SK-N-SH treated with all-trans-retinoic acid at 6 μM for 48 hours (cell line): Measurements from ENCODE around the gene STYK1.

Experiments
- ATAC-seq: fragments of 200-7000 bp; cut with Tn5 transposase; 3 replicates; pipeline ENCODE4 v1.9.1; 2020; ENCODE audit warnings: mild to moderate bottlenecking, moderate library complexity
- ARNTL ChIP-seq: fragments of 450-650 bp; formaldehyde crosslinking; IDR thresholded peaks from 2 replicates; pipeline ENCODE4 v1.5.0; 2020; ENCODE audit warnings: low read depth, mild to moderate bottlenecking, moderate library complexity, borderline replicate concordance
- BACH2 ChIP-seq: fragments of 250-450 bp; sonication (Bioruptor Pico); IDR thresholded peaks from 2 replicates; pipeline ENCODE4 v1.9.0; 2021; ENCODE audit warnings: mild to moderate bottlenecking, borderline replicate concordance
- CSRNP3 ChIP-seq: fragments of 250-450 bp; sonication (Bioruptor Pico); IDR thresholded peaks from 2 replicates; pipeline ENCODE4 v1.5.1; 2021; ENCODE audit warnings: mild to moderate bottlenecking, moderate library complexity
- ESRRG ChIP-seq: fragments of 250-450 bp; sonication (Bioruptor Pico); IDR thresholded peaks from 2 replicates; pipeline ENCODE4 v1.6.1; 2021; ENCODE audit warnings: mild to moderate bottlenecking
- GLIS3 ChIP-seq: fragments of 250-450 bp; sonication (Bioruptor Pico); IDR thresholded peaks from 2 replicates; pipeline ENCODE4 v1.5.0; 2020; ENCODE audit warnings: mild to moderate bottlenecking, moderate library complexity
- ISL1 ChIP-seq: fragments of 250-450 bp; sonication (Bioruptor Pico); IDR thresholded peaks from 2 replicates; pipeline ENCODE4 v2.1.2; 2022; ENCODE audit warnings: mild to moderate bottlenecking, moderate library complexity
- OSR1 ChIP-seq: fragments of 250-450 bp; sonication (Bioruptor Pico); IDR thresholded peaks from 2 replicates; pipeline ENCODE4 v1.8.0; 2022; ENCODE audit warnings: moderate library complexity, mild to moderate bottlenecking, inconsistent platforms
- PPARA ChIP-seq: fragments of 250-450 bp; sonication (Bioruptor Pico); IDR thresholded peaks from 2 replicates; pipeline ENCODE4 v1.5.0; 2020; ENCODE audit warnings: mild to moderate bottlenecking, borderline replicate concordance
- RARB ChIP-seq: fragments of 250-450 bp; sonication (Bioruptor Pico); IDR thresholded peaks from 2 replicates; pipeline ENCODE4 v1.8.0; 2021; ENCODE audit warnings: mild to moderate bottlenecking, moderate library complexity
- SNAI2 ChIP-seq: fragments of 250-450 bp; sonication (Bioruptor Pico); IDR thresholded peaks from 2 replicates; pipeline ENCODE4 v1.5.0; 2020; ENCODE audit warnings: mild to moderate bottlenecking, moderate library complexity
- TCF4 ChIP-seq: fragments of 250-450 bp; sonication (Bioruptor Pico); IDR thresholded peaks from 2 replicates; pipeline ENCODE4 v1.8.0; 2021; ENCODE audit warnings: mild to moderate bottlenecking, moderate library complexity, borderline replicate concordance
- TSHZ2 ChIP-seq: fragments of 250-450 bp; sonication (Bioruptor Pico); IDR thresholded peaks from 2 replicates; pipeline ENCODE4 v1.5.0; 2020; ENCODE audit warnings: mild to moderate bottlenecking, moderate library complexity
- ZC3H10 ChIP-seq: fragments of 250-450 bp; sonication (Bioruptor Pico); IDR thresholded peaks from 2 replicates; pipeline ENCODE4 v1.5.1; 2021; ENCODE audit warnings: mild to moderate bottlenecking, moderate library complexity
- ZFP3 ChIP-seq: fragments of 250-450 bp; sonication (Bioruptor Pico); IDR thresholded peaks from 2 replicates; pipeline ENCODE4 v1.5.0; 2020; ENCODE audit warnings: mild to moderate bottlenecking, moderate library complexity
- ZFP30 ChIP-seq: fragments of 450-650 bp; formaldehyde crosslinking; IDR thresholded peaks from 2 replicates; pipeline ENCODE4 v1.5.0; 2022; ENCODE audit warnings: mild to moderate bottlenecking, moderate library complexity
- ZNF565 ChIP-seq: fragments of 450-650 bp; formaldehyde crosslinking; conservative IDR thresholded peaks from 2 replicates; pipeline ENCODE4 v1.5.0; 2020; ENCODE audit warnings: low read depth, mild to moderate bottlenecking, moderate library complexity
- ZNF70 ChIP-seq: fragments of 450-650 bp; formaldehyde crosslinking; IDR thresholded peaks from 2 replicates; pipeline ENCODE4 v1.5.0; 2020; ENCODE audit warnings: mild to moderate bottlenecking, moderate library complexity
- ZNF8 ChIP-seq: fragments of 450-650 bp; formaldehyde crosslinking; IDR thresholded peaks from 2 replicates; pipeline ENCODE4 v1.5.0; 2020; ENCODE audit warnings: mild to moderate bottlenecking, moderate library complexity
- TF ChIP-seq, protein P1 (sequence below): fragments of 250-450 bp; sonication (Bioruptor Pico); IDR thresholded peaks from 2 replicates; pipeline ENCODE4 v1.8.0; 2021; ENCODE audit warnings: low read depth, mild to moderate bottlenecking, moderate library complexity, borderline replicate concordance
- TF ChIP-seq, protein P2 (sequence below): fragments of 250-450 bp; sonication (Bioruptor Pico); IDR thresholded peaks from 2 replicates; pipeline ENCODE4 v1.8.0; 2020; ENCODE audit warnings: mild to moderate bottlenecking, moderate library complexity, borderline replicate concordance
- TF ChIP-seq, protein P3 (sequence below): fragments of 250-450 bp; sonication (Bioruptor Pico); IDR thresholded peaks from 2 replicates; pipeline ENCODE4 v1.5.1; 2020; ENCODE audit warnings: low read depth, mild to moderate bottlenecking, moderate library complexity

Gene STYK1

DNA sequence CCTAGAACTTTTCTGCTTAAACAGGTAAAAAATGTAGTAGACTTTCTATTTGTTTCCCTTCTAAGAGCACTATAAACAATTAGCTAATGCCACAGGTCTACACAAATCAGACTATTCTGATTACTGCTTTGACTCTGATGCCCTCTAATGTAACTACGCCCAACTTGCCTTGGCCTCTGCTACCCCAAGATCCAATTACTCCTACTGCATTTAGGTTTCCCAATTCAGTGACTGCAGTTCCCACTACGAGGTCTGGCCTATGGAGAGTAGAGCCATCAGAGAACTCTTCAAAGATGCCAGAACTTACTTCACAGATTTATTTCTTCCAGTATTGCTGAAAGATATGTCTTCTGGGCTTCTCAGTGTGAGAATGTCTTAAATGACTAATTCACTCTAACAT is 15.3 kb upstream of the STYK1 start:
- TF ChIP-seq ZFP30 (no peak), RARB (no peak), ESRRG (no peak), ZNF70 (no peak), ARNTL (CRISPR knock-in tag) (no peak), GLIS3 (CRISPR knock-in tag) (no peak)
- TF ChIP-seq, protein P1, sequence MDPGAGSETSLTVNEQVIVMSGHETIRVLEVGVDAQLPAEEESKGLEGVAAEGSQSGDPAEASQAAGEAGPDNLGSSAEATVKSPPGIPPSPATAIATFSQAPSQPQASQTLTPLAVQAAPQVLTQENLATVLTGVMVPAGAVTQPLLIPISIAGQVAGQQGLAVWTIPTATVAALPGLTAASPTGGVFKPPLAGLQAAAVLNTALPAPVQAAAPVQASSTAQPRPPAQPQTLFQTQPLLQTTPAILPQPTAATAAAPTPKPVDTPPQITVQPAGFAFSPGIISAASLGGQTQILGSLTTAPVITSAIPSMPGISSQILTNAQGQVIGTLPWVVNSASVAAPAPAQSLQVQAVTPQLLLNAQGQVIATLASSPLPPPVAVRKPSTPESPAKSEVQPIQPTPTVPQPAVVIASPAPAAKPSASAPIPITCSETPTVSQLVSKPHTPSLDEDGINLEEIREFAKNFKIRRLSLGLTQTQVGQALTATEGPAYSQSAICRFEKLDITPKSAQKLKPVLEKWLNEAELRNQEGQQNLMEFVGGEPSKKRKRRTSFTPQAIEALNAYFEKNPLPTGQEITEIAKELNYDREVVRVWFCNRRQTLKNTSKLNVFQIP (CRISPR knock-in tag): no peak
- ATAC-seq: no peak

DNA sequence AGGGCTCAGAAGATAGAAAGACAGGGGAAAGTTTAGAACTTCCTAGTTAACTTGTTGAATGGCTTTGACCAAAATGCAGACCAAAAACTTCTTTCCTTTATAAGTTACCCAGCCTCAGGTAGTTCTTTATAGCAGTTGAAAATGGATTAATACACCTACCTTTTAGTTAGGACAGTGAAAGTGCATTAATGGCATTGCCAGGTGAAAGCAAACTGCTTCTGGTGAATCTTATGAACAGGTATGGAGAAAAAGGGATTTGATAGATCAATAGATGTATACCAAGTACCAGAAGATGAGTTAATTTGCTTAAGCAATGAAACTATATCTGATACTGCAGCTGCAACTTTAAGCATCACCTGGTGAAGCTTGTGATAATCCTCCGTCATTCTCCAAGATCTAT is 14.2 kb upstream of the STYK1 start:
- ATAC-seq: no peak
- TF ChIP-seq SNAI2 (CRISPR knock-in tag) (no peak), ARNTL (CRISPR knock-in tag) (no peak), ZC3H10 (CRISPR knock-in tag) (no peak), ZFP3 (no peak), ZNF70 (no peak), ZNF565 (CRISPR knock-in tag) (no peak), OSR1 (no peak), TSHZ2 (CRISPR knock-in tag) (no peak), RARB (no peak), ESRRG (no peak), TCF4 (no peak), ZNF8 (CRISPR knock-in tag) (no peak), BACH2 (CRISPR knock-in tag) (no peak), PPARA (CRISPR knock-in tag) (no peak)
- TF ChIP-seq, protein P2, sequence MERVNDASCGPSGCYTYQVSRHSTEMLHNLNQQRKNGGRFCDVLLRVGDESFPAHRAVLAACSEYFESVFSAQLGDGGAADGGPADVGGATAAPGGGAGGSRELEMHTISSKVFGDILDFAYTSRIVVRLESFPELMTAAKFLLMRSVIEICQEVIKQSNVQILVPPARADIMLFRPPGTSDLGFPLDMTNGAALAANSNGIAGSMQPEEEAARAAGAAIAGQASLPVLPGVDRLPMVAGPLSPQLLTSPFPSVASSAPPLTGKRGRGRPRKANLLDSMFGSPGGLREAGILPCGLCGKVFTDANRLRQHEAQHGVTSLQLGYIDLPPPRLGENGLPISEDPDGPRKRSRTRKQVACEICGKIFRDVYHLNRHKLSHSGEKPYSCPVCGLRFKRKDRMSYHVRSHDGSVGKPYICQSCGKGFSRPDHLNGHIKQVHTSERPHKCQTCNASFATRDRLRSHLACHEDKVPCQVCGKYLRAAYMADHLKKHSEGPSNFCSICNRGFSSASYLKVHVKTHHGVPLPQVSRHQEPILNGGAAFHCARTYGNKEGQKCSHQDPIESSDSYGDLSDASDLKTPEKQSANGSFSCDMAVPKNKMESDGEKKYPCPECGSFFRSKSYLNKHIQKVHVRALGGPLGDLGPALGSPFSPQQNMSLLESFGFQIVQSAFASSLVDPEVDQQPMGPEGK (CRISPR knock-in tag): no peak

DNA sequence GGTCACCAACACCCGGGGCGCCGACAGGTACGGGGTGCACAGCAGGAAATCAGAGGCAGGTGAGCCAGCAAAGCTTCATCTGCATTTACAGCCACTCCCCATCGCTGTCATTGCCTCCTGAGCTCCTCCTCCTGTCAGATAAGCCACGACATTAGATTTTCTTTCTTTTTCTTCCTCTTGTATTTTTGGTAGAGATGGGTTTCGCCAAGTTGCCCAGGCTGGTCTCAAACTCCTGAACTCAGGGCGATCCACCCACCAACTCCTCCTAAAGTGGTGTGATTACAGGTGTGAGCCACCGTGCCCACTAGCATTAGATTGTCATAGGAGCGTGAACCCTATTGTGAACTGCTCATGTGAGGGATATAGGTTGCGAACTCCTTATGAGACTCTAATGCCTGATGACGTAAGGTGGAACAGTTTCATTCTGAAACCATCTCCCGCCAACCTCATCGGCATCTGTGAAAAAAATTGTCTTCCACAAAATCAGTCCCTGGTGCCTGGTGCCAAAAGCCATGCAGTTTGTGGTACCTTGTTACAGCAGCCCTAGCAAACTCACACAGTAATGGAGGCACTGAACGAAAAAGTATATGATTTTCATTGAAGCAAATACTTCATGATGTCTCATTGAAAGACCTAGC is 1.5 kb downstream of the STYK1 start:
- ATAC-seq: no peak; the same call in 2 of the 3 replicates
- TF ChIP-seq ISL1 (CRISPR knock-in tag) (no peak), TSHZ2 (CRISPR knock-in tag) (no peak), ZNF8 (CRISPR knock-in tag) (no peak), ZC3H10 (CRISPR knock-in tag) (no peak), ZFP3 (no peak), BACH2 (CRISPR knock-in tag) (no peak), ESRRG (no peak), ZNF565 (CRISPR knock-in tag) (no peak), ARNTL (CRISPR knock-in tag) (no peak), SNAI2 (CRISPR knock-in tag) (no peak), PPARA (CRISPR knock-in tag) (no peak), CSRNP3 (CRISPR knock-in tag) (no peak)
- TF ChIP-seq, protein P3, sequence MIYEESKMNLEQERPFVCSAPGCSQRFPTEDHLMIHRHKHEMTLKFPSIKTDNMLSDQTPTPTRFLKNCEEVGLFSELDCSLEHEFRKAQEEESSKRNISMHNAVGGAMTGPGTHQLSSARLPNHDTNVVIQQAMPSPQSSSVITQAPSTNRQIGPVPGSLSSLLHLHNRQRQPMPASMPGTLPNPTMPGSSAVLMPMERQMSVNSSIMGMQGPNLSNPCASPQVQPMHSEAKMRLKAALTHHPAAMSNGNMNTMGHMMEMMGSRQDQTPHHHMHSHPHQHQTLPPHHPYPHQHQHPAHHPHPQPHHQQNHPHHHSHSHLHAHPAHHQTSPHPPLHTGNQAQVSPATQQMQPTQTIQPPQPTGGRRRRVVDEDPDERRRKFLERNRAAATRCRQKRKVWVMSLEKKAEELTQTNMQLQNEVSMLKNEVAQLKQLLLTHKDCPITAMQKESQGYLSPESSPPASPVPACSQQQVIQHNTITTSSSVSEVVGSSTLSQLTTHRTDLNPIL (CRISPR knock-in tag): no peak
- TF ChIP-seq, protein P1 (CRISPR knock-in tag): no peak
- TF ChIP-seq, protein P2 (CRISPR knock-in tag): no peak
